Embryonic facial prominence (tissue), 1 donor: ENCODE measurements around the gene MAP3K4.
"Not testable (repeated sequence)": the region's sequence is repeated elsewhere in the genome, so short reads cannot be mapped to it uniquely, and the experiment has no call there.

Source experiments
- DNase-seq: peaks from one replicate; pipeline ENCODE4 v3.0.0-alpha.2; 2016; ENCODE audit errors: extremely low spot score

MAP3K4 gene

GRCh38 chr6:160967833-160968232, 23.7 kb upstream of the MAP3K4 start:
- no peak for DNase-seq

GRCh38 chr6:160971171-160971570, 20.4 kb upstream of the MAP3K4 start:
- DNase-seq: no peak

GRCh38 chr6:160972111-160972510, 19.5 kb upstream of the MAP3K4 start:
- DNase-seq: no peak

- DNase-seq: not testable (repeated sequence)
These were observed 19.0 kb upstream of the MAP3K4 start for GRCh38 chr6:160972594-160972993.

GRCh38 chr6:160973311-160974250, 18.0 kb upstream of the MAP3K4 start:
- no peak for DNase-seq

GRCh38 chr6:160974304-160974771, 17.2 kb upstream of the MAP3K4 start:
- no peak for DNase-seq

GRCh38 chr6:160975162-160975561, 16.4 kb upstream of the MAP3K4 start:
- no peak for DNase-seq

GRCh38 chr6:160975961-160976360, 15.6 kb upstream of the MAP3K4 start:
- DNase-seq: not testable (repeated sequence)

GRCh38 chr6:160978141-160978901, 13.2 kb upstream of the MAP3K4 start:
- no peak for DNase-seq

- no peak for DNase-seq
These were observed 12.4 kb upstream of the MAP3K4 start for GRCh38 chr6:160979061-160979708.

- not testable (repeated sequence) for DNase-seq
These were observed 8.1 kb upstream of the MAP3K4 start for GRCh38 chr6:160983377-160983948.

- DNase-seq: no peak
These were observed 4.7 kb upstream of the MAP3K4 start for GRCh38 chr6:160986851-160987250.

GRCh38 chr6:160987265-160987664, 4.3 kb upstream of the MAP3K4 start:
- DNase-seq: no peak

GRCh38 chr6:160990847-160991405, 643 bp upstream of the MAP3K4 start:
- no peak for DNase-seq

- peak; percentile 75 for DNase-seq
These were observed 751 bp downstream of the MAP3K4 start for GRCh38 chr6:160992061-160992979.

- DNase-seq: no peak
These were observed 1.4 kb downstream of the MAP3K4 start for GRCh38 chr6:160992980-160993314.

GRCh38 chr6:160995271-160995670, 3.7 kb downstream of the MAP3K4 start:
- no peak for DNase-seq

GRCh38 chr6:160996131-160996601, 4.6 kb downstream of the MAP3K4 start:
- DNase-seq: no peak

GRCh38 chr6:160998217-160998616, 6.6 kb downstream of the MAP3K4 start:
- DNase-seq: no peak

GRCh38 chr6:160998766-160999165, 7.2 kb downstream of the MAP3K4 start:
- DNase-seq: no peak
